NT2/D1 (cell line): ENCODE measurements around the gene SORBS1.

Experiments
- SUZ12 ChIP-seq: IDR thresholded peaks from 2 replicates; pipeline ENCODE4 v1.6.1; 2011; ENCODE audit not compliant: insufficient read length, insufficient read depth; ENCODE audit errors: extremely low read depth
- YY1 ChIP-seq: IDR thresholded peaks from 2 replicates; pipeline ENCODE4 v1.6.1; 2011; ENCODE audit not compliant: insufficient read length, insufficient read depth
- ZNF274 ChIP-seq: IDR thresholded peaks from 2 replicates; pipeline ENCODE4 v1.6.1; 2011; ENCODE audit warnings: mild to moderate bottlenecking, low read depth, low read length

- no peak for TF ChIP-seq ZNF274
- TF ChIP-seq YY1: no peak
- TF ChIP-seq SUZ12: no peak
Observed at GRCh38 chr10:95303535-95303934, 257.6 kb downstream of the SORBS1 start.
